ENCODE results near the gene SLC25A29.
"Not testable (repeated sequence)": the region's sequence is repeated elsewhere in the genome, so short reads cannot be mapped to it uniquely, and the experiment has no call there.

SLC25A29 gene

GRCh38 chr14:100330388-100330931 lies 24.2 kb upstream of the SLC25A29 start:
- no peak for DNase-seq

- no peak for DNase-seq
These were observed 23.7 kb upstream of the SLC25A29 start for GRCh38 chr14:100330007-100330344.

- no peak for DNase-seq
These were observed 23.2 kb upstream of the SLC25A29 start for GRCh38 chr14:100329233-100330006.

GRCh38 chr14:100328495-100329163 lies 22.4 kb upstream of the SLC25A29 start:
- no peak for DNase-seq

- no peak for DNase-seq
These were observed 20.9 kb upstream of the SLC25A29 start for GRCh38 chr14:100327128-100327527.

GRCh38 chr14:100325958-100326357 lies 19.7 kb upstream of the SLC25A29 start:
- DNase-seq, result no peak

- no peak for DNase-seq
These were observed 19.0 kb upstream of the SLC25A29 start for GRCh38 chr14:100325231-100325632.

GRCh38 chr14:100323942-100324307 lies 17.7 kb upstream of the SLC25A29 start:
- DNase-seq, result no peak

- DNase-seq, result no peak
These were observed 17.1 kb upstream of the SLC25A29 start, which contains the start of gene SLC25A47 for GRCh38 chr14:100323121-100323941. Gene SLC25A47, plus strand, starts transcription at chr14:100323339. Its CDS starts 76 bp downstream, at chr14:100323415.

- no peak for DNase-seq
These were observed 16.1 kb upstream of the SLC25A29 start for GRCh38 chr14:100322138-100322957.

- no peak for DNase-seq
These were observed 15.4 kb upstream of the SLC25A29 start for GRCh38 chr14:100321473-100322137.

- DNase-seq, result no peak
These were observed 14.1 kb upstream of the SLC25A29 start for GRCh38 chr14:100320157-100320856.

GRCh38 chr14:100317912-100318808 lies 11.9 kb upstream of the SLC25A29 start:
- peak; percentile 23 to 74 for DNase-seq

GRCh38 chr14:100317389-100317788 lies 11.1 kb upstream of the SLC25A29 start:
- no peak for DNase-seq

- DNase-seq, result no peak
These were observed 8.5 kb upstream of the SLC25A29 start for GRCh38 chr14:100314724-100315123.

- no peak for DNase-seq
These were observed 7.4 kb upstream of the SLC25A29 start for GRCh38 chr14:100313464-100314230.

- DNase-seq, result no peak
These were observed 6.7 kb upstream of the SLC25A29 start for GRCh38 chr14:100312877-100313400.

GRCh38 chr14:100312110-100312876 lies 6.0 kb upstream of the SLC25A29 start:
- DNase-seq, result not testable (repeated sequence)

Measured in NCI-H526 (cell line).